HG02763 (cell line): ENCODE results near the gene FRRS1L.

Experiments used
- ATAC-seq: cut with Tn5 transposase; IDR thresholded peaks from one replicate; pipeline ENCODE4 v1.9.1; 2021; ENCODE audit warnings: mild to moderate bottlenecking, moderate library complexity; ENCODE audit not compliant: unreplicated experiment

FRRS1L gene, protein sequence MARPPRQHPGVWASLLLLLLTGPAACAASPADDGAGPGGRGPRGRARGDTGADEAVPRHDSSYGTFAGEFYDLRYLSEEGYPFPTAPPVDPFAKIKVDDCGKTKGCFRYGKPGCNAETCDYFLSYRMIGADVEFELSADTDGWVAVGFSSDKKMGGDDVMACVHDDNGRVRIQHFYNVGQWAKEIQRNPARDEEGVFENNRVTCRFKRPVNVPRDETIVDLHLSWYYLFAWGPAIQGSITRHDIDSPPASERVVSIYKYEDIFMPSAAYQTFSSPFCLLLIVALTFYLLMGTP

DNA sequence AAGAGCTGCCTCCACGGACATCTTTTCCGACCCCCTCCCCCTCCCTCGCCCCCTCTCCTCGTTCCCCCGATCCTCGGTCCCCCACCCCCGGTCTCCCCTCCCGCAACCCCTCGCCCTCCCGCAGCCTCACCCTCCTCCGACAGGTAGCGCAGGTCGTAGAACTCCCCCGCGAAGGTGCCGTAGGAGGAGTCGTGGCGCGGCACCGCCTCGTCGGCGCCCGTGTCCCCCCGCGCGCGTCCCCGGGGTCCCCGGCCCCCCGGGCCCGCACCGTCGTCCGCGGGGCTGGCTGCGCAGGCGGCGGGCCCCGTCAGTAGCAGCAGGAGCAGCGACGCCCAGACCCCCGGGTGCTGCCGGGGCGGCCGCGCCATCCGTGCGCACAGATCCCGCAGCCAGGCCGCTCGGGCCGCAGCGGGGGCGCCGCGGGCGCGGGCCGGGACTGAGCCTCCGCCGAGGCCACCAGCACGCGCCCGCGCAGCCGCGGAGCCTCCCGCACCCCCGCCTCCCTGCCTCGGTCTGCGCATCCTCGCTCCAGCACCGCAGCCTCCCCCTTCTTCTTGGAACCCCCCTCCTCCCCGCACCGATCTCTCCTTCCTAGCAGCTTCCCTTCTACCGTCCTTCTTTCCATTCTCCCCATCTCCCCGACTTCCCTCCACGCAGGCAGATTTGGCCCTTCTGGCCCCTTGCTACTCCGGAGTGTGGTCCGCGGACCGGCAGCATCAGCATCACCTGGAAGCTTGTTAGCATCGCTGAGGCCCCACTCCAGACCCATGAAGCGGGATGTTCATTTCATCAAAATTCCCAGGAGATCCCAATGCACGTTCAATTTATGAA lies at the start of gene FRRS1L:
TSS of gene FRRS1L (minus strand) at position 479 of the 831 bp plus-strand sequence. CDS start at position 368, 111 bp downstream.
- no peak for ATAC-seq

DNA sequence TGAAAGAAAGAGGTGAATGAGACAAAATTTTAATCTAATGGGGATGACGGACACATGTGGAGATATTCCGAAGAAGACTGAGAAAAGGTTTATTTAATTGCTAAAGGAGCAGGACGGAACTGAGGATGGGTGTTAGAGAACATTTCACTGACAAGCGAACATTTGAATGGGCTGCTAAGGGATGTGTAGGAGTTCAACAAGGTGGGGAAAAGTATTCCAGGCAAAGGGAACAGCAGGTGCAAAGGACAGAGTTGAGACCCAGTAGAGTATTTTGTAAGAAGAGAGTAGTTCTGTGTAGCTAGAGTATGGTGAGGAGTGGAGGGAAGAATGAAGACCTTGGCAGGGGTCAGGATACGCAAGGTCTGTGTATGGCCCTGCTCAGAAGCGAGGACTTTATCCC lies 47.4 kb upstream of the FRRS1L start:
- ATAC-seq: no peak

DNA sequence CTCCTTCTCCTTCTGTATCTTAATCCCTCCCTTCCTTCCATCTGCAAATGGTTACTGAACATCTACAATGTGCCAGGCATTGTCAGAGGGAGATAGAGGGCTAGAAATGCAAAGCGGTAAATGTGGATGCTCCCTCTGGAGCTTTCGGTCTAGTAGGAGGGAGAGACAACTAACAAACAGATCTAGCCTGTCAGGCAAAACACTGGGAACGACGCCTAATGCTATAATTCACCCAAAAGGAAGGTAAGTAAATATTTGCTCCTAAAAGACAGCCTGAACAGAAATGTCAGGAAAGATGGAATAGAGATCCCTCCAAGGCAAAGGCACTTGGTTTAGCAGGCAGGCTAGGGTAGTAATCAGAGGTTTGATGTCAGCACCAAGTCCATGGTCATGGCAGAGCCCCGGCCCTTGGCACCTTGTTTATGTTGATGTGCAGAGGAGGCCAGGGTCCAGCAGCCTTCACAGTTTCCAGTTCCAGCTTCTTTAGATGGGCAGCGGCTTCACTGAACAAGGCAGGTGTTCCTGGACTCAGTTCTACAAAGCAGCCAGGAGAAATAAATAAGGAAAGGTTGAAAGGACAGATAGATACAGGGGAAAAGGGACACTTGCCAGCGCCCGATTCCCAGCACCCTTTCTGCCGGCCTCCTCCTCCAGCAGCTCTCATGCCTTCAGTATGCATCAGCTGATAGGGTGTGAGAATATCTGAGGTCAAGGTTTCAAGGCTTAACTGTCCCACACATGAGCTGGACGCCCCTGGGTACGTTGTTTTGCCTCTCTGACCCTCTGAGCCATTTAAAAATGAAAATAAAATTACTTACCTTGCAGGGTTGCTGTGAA lies 46.5 kb upstream of the FRRS1L start:
- no peak for ATAC-seq

DNA sequence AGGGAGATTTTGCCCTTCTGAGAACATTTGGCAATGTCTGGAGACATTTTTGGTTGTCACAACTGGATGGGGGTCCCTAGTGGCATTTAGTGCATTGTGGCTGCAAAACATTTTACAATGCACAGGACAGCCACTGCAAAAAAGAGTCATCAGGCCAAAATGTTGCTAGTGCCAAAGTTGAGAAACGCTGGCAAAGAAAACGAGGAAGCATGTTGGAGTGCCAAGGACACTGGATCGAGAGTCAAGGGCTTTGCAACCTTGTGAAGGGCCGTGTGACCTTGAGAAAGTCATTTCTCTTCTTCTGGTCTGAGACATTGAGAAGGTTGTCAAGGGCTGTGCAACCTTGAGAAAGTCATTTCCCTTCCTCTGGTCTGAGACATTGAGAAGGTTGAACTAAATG lies 45.7 kb upstream of the FRRS1L start:
- no peak for ATAC-seq

DNA sequence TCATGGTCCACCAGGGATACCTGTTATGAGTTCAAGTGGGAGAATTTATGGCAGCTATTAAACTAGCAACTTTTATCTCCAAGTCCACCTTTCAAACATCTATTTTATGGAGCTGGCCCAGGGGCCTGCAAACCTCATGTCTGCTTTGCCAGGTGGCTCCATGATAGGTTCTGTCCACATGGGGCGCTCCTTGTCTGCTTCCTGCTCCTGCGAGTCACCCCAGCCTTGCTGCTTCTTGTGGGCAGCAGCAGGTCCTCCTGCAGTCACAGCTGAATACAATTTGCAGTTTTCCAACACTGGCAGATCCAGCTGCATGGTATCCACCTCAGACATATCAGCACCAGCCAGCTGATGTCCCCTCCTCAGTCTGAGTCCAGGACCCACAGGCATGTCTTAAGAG lies 39.6 kb upstream of the FRRS1L start:
- ATAC-seq: no peak

DNA sequence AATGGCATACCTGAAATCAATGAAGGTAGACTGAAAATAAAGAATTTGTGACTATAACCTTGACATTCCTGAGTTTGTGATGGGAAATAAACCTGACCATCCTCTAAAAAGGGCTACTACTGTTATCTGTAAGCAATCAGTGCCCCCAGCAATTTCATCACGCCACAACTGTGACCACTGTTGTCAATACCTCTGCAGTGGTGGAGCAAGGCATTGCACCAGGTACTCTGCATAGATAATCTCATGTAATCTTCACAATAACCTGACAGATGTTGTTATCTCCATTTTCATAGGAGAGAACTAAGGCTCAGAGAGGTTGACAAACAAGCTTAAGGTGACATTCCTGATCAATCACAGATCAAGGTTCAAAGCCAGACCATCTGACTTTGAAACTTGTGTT lies 38.5 kb upstream of the FRRS1L start:
- ATAC-seq: no peak

DNA sequence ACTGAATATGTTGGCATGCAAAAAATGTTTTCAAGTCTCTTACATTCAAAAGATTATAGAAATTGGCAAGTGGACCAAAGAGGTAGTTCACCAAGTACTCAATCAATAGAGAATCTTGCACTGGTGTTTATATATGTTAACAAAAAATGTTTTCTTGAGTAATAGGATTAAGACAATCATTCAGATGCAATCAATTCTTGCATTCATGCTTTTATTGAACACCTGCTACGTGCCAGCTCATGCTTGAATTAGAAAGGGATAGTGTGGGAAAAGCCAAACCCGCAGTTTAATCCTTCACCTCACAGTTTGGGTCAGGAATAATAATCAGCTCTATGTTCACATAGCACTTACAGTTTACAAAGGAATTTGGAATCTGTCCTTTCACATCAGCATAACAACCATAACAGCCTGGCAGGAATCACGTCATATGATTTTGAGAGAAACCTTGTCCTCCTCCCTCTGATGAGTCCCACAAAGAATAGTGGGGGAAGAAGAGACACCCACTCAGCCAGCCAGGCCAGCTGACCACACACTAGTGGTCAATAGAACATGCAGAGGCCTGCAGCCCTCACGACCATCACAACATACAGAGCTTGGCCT lies 36.8 kb upstream of the FRRS1L start:
- no peak for ATAC-seq

DNA sequence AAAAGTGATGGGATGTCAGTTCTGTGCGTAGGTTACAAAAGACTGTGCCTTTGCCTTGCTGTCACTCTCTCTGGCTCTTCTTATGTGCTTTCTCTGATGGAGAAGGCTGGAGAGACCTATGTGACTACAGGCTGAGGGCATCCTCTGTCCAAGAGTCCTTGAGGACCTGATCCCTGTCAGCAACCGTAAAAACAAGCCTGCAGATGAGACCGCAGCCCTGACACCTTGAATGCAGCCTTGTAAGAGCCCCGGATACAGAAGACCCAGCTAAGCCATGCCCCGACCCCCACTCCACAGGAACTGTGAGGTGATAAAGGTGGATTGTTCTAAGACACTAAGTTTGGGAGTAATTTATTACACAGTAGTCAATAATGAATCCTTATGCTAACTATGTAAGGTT lies 32.6 kb upstream of the FRRS1L start:
- no peak for ATAC-seq

DNA sequence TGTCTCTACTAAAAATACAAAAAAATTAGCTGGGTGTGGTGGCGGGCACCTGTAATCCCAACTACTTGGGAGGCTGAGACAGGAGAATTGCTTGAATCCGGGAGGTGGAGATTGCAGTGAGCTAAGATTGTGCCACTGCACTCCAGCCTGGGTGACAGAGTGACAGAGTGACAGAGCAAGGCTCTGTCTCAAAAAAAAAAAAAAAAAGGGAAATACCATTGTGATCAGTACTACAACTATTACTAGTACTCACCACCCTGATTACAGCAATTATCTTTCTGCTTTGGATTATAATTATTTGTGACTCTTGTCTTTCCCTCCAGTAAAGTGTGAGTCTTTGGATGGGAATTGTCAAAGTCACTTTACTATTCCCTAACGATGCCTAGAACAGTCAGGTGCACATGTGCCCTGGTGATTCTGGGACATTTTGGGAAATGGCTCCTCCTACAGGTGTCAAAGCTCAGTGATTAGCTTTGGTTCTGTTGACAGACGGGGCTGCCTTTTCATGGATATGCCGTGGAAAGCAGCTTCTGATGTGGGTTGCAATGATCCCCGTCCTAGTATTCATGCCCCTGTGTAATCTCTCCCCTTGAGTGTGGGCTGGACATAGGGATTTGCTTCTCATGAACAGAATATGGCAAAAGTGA lies 31.8 kb upstream of the FRRS1L start:
- no peak for ATAC-seq

DNA sequence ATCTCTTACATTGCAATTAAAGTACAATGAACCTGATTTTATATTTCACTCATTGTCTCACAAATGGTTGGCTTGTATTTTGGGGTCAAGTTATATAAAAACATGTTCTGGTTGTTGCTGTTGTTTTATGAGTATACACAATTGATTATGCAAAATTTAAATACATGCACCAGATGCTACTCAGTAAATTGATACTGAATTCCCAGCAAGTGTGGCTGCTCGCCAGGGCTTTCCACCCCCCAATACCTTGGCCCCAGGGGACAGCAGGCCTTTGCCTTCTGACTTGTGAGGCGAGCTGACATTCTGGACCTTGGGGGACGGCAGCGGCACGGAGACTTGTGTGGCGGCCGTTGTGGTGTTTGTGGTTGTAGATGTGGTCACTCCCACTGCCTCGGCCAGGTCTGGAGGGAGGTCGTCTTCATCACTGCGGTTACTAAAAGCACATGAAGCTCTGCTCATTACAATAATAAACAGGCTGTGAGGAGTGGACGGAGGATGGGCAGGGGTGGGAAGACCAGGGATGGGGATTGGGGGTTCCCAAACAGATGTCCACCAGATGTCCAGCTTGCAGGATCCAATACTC lies 27.0 kb upstream of the FRRS1L start:
- no peak for ATAC-seq

DNA sequence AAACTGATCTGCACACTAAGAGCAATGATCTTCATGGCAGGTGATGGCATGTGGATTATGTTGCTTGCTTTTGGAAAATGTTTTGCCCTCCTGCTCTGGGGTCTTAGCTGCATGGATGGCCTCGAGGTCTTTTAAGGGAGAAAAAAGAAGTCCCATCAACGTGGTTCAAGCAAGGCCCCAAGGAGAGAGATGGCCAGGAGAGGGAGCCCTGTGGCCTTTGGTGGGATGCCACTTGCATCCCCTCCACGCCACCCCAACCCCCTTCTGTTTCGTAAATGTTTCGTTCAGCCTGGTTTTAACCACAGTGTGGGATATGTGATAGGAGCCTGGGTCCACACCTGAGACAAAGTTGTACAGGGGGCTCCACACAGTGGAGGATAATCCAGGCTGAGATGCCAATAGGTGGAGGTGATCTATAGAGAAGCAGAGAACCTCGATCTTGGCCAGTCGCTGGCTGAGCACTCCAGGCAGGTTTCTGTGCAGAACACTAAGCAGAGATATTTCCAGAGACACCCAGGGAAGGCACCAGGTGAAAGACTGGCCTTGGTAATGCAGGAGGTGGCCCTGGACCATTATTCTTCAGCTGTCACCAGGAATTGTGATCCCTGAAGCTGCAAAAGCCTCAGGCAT lies 25.8 kb upstream of the FRRS1L start:
- ATAC-seq: no peak

DNA sequence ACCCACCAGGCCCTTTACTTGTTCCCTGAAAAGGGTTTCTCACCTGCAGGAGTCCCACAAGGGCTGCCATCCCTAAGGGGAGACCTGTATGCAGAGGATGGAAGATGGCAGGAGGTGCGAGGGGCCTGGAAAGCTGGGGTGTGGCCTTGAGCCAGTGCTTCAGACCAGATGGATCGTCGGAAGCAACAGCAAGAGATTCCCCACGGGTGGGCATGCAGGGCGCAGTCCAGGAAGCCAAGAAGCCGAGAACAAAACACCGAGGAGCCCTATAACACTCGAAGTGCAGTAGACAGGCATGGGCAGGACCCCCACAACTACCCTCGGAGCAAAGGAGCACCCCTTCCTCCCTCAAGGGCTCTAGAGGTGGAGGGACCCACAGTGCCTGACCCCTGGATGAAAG lies 24.7 kb upstream of the FRRS1L start:
- no peak for ATAC-seq

DNA sequence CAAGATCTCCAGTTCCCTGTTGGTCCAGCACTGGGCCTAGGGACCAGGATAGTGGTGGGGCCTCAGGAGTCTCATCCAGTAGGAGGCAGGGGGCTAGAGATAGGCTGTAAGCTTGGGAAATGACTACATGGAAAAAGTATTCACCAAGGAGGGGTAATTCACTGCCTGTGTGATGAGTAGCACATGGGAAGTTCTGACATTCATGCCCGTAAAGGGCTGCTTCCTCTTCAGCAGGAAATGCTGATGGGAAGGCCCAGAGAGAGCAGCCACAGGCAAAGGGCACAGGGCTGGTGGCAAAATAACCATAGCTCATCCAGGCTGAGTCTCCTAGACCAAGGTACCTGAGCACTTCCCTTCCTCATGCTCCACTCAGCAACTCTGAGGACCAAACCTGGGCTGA lies 23.1 kb upstream of the FRRS1L start:
- ATAC-seq: no peak

DNA sequence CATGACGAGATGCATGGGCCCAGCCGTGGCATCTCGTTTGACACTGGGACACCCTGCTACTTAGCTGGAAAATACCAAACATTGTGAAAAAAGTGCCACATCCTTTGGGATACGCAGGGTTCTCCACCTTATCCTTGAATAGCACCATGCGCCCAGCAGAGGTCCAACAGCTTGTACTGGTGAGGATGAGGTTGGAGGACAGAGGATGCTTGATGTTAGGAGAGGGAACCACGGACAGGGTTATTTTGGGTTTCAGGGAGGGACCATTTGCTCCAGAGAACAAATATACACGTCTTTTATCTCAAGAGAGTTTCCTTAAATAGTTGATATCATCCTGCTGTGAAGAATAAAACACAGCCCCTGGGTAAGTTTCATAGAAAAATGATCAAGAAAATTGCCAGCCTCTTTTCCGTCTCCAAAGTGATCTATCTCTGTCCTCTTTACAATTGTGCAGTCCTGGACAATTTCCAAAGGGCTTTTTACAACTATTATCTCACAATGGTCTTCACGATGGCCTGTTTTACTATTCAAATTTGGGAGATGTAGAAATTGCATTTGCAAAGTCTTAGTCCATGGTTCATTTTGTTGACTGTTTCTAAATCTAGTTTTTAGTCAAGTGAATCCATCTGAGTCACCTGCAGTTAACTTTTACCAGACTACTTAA lies 19.9 kb upstream of the FRRS1L start:
- ATAC-seq: no peak

DNA sequence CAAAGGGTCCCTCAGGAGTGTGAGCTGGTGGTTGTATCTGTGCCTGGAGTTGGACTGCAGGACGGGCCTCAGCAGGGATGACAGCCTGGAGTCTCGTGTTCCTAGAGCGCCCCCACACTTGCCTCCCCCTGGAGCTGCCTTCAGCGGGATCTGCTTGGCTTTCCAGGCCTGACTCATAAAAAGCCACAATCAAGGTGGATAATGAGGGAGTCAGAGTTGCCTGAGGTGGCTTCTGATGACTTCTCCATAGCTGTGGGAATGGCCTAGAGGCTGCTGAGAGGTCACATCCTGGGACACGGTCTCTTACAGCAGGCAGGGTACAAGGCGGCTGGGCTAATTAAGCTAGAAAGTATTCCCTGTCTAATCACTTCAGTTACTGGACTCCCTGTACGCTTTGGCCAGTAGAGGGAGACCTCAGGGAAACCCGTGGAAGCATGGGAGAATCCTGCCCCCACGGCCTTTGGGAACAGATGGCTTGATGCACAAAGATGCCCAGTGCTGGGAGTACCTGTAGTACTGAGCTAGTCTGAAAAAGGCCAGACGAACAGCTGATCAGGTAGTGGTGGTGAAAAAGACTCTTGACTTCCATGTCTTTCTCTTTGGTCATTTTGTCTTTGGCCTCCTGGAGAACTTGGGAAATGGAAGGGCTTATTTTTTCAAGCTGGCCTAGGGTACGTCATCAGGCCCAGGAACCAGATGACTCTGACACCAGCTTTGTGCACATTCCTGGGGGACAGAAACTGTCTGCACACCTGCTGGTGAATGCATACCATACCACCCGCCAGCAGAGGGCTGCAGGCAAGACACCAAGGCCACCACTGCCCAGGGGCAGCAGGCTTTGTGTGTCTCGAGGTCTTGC lies 16.1 kb upstream of the FRRS1L start:
- no peak for ATAC-seq

DNA sequence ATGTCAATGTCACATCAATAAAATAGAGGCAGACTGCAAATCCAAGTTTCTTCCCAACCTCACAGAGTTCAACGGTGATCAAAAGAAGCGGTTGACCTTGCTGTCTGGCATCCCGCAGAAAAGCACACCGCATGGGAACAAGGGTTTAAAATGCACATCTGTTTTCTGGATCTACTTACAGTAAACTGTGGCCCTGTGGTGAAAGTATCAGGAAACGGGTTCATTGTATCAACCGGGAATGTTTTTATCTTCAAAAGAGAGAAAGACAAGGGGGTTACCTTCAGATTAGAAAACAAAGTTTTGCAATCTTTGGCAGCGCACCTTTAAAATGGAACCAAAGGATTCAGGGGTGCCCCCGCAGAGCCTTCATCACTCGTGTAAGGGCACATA lies 15.5 kb upstream of the FRRS1L start:
- ATAC-seq: no peak

DNA sequence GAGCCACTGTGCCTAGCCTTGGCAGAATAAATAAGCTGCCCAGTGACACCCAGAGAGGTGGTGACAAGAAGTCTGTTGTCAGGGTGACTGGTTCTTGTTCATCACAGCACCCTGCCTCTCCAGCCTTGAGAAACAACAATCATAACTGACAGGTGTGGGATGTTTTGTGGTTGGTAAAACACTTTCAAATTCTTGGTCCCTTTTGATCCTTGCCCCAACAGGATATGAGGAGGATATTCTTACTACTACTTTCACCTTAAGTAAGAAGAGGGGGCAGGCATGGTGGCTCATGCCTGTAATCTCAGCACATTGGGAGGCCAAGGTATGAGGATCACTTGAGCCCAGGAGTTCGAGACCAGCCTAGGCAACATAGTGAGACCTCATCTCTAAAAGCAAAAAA lies 14.2 kb upstream of the FRRS1L start:
- ATAC-seq: no peak

DNA sequence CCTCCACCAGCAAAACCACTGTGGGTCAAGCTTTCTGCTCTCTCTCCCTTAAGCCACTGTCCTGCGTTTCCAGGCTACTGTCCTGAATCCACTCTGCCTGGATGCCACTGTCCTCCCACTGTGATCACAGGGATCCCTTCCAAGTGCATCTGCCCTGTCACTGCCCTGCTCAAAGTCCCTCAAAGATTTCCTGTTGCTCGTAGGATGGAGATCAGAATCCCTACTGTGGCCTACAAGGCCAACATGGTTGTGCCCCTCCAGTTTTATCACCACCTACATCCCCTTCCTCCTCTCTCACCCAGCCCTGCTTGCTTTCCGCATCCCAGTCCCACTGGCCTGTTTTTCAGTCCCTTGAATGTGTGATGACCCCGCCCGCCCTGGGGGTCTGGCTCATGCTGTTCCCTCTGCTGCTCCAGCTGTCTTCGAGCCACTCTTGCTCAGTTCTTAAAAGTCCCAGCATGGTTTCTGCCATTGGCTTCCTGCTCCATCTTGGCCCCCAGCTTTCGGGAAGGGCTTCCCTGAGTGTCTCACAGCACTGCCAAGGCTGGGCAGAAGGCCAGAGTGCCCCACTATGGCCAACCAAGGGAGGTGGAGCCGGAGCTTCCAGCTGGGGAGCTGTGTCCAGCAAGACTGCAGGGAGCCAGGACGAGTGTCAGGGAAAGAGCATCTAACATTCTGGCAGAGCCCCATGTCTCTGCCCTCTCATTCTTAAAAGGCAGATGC lies 12.9 kb upstream of the FRRS1L start:
- ATAC-seq: no peak
